ENCODE measurements around the gene BOD1L1.

Gene BOD1L1

DNA sequence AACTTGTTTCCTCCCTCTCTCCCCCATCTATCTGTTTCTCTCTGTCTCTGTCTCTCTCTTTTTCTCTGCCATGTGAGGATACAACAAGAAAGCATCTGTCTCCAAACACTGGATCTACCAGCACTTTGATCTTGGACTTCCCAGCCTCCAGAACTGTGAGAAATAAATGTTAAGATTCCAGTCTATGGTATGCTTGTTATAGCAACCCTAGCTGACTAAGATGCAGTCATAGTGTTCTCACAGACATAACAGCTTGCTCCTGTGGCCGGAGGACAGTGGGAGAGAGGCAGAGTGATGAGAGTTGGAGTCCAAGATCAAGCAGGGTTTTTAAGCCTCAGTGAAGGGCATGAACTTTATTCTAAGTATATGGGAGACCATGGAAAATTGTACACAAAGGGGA lies 74.4 kb downstream of the BOD1L1 start:
- peaks cover 4% of the 10 kb centered on the region for H3K27me3 ChIP-seq (ENCODE audit: insufficient read depth, low read depth, severe bottlenecking)
- no peaks in the 10 kb centered on the region for H3K36me3 ChIP-seq
- TF ChIP-seq, protein P1, sequence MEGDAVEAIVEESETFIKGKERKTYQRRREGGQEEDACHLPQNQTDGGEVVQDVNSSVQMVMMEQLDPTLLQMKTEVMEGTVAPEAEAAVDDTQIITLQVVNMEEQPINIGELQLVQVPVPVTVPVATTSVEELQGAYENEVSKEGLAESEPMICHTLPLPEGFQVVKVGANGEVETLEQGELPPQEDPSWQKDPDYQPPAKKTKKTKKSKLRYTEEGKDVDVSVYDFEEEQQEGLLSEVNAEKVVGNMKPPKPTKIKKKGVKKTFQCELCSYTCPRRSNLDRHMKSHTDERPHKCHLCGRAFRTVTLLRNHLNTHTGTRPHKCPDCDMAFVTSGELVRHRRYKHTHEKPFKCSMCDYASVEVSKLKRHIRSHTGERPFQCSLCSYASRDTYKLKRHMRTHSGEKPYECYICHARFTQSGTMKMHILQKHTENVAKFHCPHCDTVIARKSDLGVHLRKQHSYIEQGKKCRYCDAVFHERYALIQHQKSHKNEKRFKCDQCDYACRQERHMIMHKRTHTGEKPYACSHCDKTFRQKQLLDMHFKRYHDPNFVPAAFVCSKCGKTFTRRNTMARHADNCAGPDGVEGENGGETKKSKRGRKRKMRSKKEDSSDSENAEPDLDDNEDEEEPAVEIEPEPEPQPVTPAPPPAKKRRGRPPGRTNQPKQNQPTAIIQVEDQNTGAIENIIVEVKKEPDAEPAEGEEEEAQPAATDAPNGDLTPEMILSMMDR (IDR thresholded peaks at IDR 0.05; ENCODE audit: low read depth, low read length) = no peak
- peaks cover 5% of the 10 kb centered on the region for H3K9me3 ChIP-seq (ENCODE audit: severe bottlenecking)
- H3K4me3 ChIP-seq (ENCODE audit: low read depth, low read length) = no peak overlapping the region
- no peak for DNase-seq
- H3K27ac ChIP-seq = no peak overlapping the region

DNA sequence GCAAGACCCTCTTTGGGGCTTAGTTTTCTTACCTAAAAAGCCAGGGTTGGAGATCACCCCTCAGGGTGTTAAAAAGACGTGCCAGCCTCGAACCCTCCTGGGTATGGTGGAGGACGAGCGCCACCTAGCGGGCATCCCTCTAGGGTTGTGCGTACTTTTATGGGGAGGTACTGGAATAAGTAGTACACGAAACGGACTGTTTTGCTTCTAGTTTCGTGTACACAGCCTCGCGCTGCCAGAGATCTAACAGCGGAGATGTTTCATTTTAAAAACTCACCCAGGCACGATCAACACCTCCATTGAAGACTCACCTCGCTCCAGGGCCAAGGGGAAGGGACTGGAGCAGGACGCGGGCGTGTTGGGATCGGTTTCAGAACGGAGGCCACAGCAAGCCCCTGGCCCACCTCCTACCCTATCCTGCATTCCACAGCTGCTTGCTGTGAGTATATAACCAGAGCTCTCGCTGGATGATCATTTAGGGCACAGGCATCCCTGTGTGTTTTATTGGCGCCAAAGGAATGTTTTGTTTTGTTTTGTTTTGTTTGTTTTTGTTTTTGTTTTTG lies 78.5 kb downstream of the BOD1L1 start:
- H3K27me3 ChIP-seq (ENCODE audit: insufficient read depth, low read depth, severe bottlenecking) = peaks cover 18% of the 10 kb centered on the region
- peaks cover 5% of the 10 kb centered on the region for H3K9me3 ChIP-seq (ENCODE audit: severe bottlenecking)

DNA sequence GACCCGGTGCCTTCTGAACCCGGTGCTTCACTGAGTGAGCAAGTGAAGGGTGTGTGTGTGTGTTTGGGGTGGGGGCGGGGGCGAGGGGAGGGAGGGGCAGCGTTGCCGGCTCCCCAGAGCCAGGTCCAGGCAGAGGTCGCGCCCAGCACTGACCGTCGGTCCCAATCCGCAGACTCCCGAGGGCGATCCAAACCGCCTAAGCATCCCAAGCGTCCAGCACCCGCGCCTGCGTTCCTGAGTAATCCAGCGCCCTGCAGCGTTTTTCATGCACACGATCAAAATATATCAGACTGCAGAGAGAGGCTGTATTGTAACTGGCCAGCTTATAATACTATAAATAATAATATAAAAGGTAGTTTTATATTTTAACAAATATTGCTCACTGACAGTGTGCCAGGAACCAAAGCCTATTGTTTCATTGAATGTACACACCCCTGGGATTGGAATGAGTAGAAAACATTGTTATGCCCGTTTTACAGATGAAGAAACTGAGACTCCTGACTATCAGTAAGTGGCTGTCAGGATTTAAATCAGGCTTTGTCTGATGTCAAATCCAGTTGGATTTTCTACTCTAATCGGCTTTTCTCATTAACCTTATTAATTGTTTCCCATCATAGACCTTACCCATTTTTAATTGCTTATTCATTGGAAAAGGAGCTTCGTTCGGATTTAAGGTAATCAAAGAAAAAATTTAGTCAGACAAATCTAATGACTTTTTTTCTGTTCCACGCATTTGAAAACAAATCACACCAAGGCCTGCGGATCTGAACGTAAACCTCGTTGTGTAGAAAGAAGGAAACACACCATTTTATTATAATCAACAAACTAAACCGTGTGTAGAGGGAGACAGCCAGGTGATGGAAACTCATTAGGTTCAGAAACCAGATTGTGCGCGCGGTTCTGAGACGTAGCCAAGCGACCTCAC lies 79.2 kb downstream of the BOD1L1 start:
- peak overlapping the region; percentile 67 for H3K4me3 ChIP-seq (ENCODE audit: low read depth, low read length)
- H3K36me3 ChIP-seq = no peaks in the 10 kb centered on the region
- no peak overlapping the region for H3K27ac ChIP-seq
- peaks cover 26% of the 10 kb centered on the region for H3K27me3 ChIP-seq (ENCODE audit: insufficient read depth, low read depth, severe bottlenecking)
- TF ChIP-seq, protein P1 (IDR thresholded peaks at IDR 0.05; ENCODE audit: low read depth, low read length) = no peak
- peaks cover 5% of the 10 kb centered on the region for H3K9me3 ChIP-seq (ENCODE audit: severe bottlenecking)
- no peak for DNase-seq

More for the DNA sequence above, 78.5 kb downstream of the BOD1L1 start:
- Histone ChIP-seq H3K36me3 (no peaks in the 10 kb centered on the region), H3K27ac (no peak overlapping the region), H3K4me3 (ENCODE audit: low read depth, low read length) (peak overlapping the region; percentile 38)
- DNase-seq = peak; percentile 92
- TF ChIP-seq, protein P1 (IDR thresholded peaks at IDR 0.05; ENCODE audit: low read depth, low read length) = peak; percentile 84

DNA sequence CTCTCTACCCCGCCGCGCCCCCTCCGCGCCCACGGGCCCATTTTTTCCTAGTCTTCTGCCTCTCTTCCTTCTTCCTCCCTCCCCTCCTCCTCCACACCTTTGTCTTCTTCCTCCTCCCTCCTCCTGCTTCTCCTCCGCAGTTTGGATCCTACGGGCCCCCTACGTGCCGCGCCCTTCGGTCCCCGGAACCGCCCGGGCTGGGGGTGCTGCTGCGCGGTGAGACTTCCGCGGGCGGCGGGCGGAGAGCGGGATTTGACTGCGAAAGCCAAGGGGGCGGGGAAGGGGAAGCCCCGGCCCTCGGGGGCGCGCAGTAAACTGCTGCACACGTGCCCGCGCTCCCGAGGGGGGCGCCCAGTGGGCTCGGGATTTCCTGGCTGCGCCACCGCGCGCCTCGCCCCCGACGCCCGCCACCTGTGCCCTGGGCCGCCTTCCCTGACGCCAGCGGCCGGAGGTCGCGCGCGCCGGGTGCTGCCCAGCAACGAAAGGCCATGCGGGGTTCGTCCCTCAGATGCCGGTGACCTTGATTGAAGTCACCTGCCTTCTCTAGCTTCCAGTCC lies 80.0 kb downstream of the BOD1L1 start:
- DNase-seq = peak; percentile 67
- Histone ChIP-seq H3K4me3 (ENCODE audit: low read depth, low read length) (peak overlapping the region; percentile 67), H3K27me3 (ENCODE audit: insufficient read depth, low read depth, severe bottlenecking) (peaks cover 31% of the 10 kb centered on the region), H3K27ac (peak overlapping the region; percentile 26), H3K9me3 (ENCODE audit: severe bottlenecking) (peaks cover 5% of the 10 kb centered on the region), H3K36me3 (no peaks in the 10 kb centered on the region)
- TF ChIP-seq, protein P1 (IDR thresholded peaks at IDR 0.05; ENCODE audit: low read depth, low read length) = no peak

DNA sequence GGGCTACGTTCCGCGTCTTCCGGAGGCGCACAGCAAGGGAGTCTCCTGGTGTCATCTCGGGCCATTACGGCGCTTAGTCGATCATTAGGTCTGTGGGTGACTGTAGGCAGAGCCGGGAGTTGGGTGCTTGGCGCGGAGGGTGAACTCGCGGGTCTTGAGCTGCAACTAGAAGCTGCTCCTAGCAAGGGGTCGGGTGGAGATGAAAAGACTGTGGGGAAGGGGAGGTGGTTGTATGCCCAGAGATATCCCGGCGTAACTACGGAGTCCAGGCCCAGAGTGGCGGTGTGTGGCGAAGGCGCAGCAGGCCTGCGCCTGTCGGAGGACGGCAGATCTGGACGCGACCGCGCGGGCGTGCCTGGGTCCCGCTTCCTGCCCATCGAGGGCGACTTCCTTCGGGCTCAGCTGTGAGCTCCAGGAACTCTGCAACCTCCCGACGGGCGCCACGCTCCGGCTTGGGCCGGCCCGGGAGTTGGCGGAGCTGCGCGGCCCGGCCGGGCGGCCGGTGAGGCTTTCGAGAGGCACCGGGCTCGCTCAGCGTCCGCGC lies 80.5 kb downstream of the BOD1L1 start:
- TF ChIP-seq, protein P1 (IDR thresholded peaks at IDR 0.05; ENCODE audit: low read depth, low read length) = 0 out of 2 replicates have a peak, but pooled peaks have one; percentile 8
- Histone ChIP-seq H3K36me3 (no peaks in the 10 kb centered on the region), H3K27ac (peak overlapping the region; percentile 26), H3K27me3 (ENCODE audit: insufficient read depth, low read depth, severe bottlenecking) (peaks cover 35% of the 10 kb centered on the region), H3K9me3 (ENCODE audit: severe bottlenecking) (peaks cover 2% of the 10 kb centered on the region), H3K4me3 (ENCODE audit: low read depth, low read length) (peak overlapping the region; percentile 67)
- peak; percentile 61 for DNase-seq

Data from WERI-Rb-1 (cell line).